Measurements from ENCODE around the gene OMP.

- TF ChIP-seq, protein P1, sequence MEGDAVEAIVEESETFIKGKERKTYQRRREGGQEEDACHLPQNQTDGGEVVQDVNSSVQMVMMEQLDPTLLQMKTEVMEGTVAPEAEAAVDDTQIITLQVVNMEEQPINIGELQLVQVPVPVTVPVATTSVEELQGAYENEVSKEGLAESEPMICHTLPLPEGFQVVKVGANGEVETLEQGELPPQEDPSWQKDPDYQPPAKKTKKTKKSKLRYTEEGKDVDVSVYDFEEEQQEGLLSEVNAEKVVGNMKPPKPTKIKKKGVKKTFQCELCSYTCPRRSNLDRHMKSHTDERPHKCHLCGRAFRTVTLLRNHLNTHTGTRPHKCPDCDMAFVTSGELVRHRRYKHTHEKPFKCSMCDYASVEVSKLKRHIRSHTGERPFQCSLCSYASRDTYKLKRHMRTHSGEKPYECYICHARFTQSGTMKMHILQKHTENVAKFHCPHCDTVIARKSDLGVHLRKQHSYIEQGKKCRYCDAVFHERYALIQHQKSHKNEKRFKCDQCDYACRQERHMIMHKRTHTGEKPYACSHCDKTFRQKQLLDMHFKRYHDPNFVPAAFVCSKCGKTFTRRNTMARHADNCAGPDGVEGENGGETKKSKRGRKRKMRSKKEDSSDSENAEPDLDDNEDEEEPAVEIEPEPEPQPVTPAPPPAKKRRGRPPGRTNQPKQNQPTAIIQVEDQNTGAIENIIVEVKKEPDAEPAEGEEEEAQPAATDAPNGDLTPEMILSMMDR (IDR thresholded peaks at IDR 0.05; ENCODE audit: poor library complexity, severe bottlenecking): no peak
- TF ChIP-seq TAF1 (IDR thresholded peaks at IDR 0.05; ENCODE audit: low read depth): no peak
- TF ChIP-seq REST (IDR thresholded peaks at IDR 0.05; ENCODE audit: borderline replicate concordance): no peak
- no peak for TF ChIP-seq EZH2 (IDR thresholded peaks at IDR 0.05; ENCODE audit: borderline replicate concordance, insufficient read depth, low read length, poor library complexity, severe bottlenecking)
- TF ChIP-seq EP300 (conservative IDR thresholded peaks at IDR 0.05; ENCODE audit: poor library complexity, severe bottlenecking): no peak
- no peak for TF ChIP-seq POLR2AphosphoS5 (IDR thresholded peaks at IDR 0.05)
- TF ChIP-seq RAD21 (conservative IDR thresholded peaks at IDR 0.05): no peak
- no peak for TF ChIP-seq SMC3 (conservative IDR thresholded peaks at IDR 0.05; ENCODE audit: poor library complexity)
- TF ChIP-seq MXI1 (conservative IDR thresholded peaks at IDR 0.05; ENCODE audit: poor library complexity, severe bottlenecking): no peak
Observed at GRCh38 chr11:77053217-77054015, 49.2 kb upstream of the OMP start.
